Stimulated activated CD4-positive, alpha-beta T cell treated with anti-CD3 and anti-CD28 coated beads, Interleukin-2, amount 100 ng/mL, for 4 hours (primary cell): ENCODE measurements around the gene FAHD2A.
"Not testable (repeated sequence)": the region's sequence is repeated elsewhere in the genome, so short reads cannot be mapped to it uniquely, and the experiment has no call there.

Experiments used
- DNase-seq: peaks from one replicate; pipeline ENCODE4 v3.0.0-alpha.2; 2020; ENCODE audit warnings: low read depth

The FAHD2A gene

GRCh38 chr2:95376311-95377215 lies 25.9 kb upstream of the FAHD2A start:
- no peak for DNase-seq

DNA sequence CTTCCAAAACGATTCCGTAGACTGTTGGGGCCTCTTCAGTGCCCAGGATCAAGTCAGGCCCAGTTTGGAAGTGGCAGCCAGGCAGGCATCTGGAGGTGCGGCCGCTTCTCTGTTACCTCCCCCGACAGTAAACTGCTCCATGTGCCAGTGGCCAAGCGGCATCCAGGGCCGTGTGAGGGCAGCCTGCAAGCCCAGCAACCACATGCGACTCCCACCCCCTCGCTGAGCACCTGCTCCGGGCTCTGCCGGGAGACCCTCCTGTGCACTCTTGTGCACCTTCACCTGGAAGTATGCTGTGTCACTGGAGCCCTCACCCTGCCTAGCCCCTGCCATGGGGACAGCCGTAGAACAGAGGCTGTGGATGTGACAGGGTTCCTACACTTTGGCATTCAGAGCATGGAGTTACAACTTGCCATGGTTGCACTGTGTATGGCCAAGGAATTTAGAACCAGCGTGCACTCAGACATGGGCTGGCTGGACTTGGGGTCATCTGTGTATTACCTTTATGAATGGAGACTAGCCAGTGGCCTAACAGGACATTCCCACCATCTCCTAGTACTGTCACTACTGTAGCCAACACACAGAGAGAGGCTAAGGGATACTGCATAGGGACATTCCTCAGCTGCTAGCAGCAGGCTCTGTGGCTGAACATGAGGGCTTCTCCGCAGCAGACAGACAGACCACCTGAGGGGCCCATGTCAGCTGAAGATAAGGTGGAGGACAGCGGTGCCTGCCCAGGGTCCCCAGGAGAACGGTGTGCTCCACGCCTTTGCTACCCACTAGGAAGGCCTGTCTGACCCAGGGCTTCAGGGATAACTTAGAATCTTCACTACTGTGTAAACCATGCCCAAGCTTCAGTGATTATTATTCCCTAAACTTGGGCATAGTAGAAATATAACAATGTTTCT lies 25.0 kb upstream of the FAHD2A start:
- DNase-seq = no peak

GRCh38 chr2:95378281-95378680 lies 24.2 kb upstream of the FAHD2A start:
- DNase-seq = not testable (repeated sequence)

GRCh38 chr2:95379371-95379831 lies 23.1 kb upstream of the FAHD2A start:
- DNase-seq = no peak

GRCh38 chr2:95380280-95380679 lies 22.2 kb upstream of the FAHD2A start:
- DNase-seq = no peak

DNA sequence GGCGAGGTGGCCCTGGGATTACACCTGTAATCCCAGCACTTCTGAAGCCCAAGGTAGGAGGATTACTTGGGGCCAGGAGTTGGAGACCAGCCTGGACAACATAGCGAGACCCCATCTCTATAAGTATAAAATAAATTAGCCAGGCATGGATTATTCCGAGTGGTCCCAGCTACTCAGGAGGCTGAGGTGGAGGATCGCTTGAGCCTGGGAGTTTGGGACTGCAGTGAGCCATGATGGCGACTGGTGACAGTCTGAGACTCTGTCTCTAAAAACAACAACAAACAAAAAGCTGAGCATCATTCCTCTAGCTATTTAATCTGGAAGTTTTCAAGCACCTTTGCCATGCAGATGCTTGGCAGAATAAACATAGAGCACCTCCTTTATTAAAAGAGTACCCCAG lies 21.8 kb upstream of the FAHD2A start:
- DNase-seq = no peak

DNA sequence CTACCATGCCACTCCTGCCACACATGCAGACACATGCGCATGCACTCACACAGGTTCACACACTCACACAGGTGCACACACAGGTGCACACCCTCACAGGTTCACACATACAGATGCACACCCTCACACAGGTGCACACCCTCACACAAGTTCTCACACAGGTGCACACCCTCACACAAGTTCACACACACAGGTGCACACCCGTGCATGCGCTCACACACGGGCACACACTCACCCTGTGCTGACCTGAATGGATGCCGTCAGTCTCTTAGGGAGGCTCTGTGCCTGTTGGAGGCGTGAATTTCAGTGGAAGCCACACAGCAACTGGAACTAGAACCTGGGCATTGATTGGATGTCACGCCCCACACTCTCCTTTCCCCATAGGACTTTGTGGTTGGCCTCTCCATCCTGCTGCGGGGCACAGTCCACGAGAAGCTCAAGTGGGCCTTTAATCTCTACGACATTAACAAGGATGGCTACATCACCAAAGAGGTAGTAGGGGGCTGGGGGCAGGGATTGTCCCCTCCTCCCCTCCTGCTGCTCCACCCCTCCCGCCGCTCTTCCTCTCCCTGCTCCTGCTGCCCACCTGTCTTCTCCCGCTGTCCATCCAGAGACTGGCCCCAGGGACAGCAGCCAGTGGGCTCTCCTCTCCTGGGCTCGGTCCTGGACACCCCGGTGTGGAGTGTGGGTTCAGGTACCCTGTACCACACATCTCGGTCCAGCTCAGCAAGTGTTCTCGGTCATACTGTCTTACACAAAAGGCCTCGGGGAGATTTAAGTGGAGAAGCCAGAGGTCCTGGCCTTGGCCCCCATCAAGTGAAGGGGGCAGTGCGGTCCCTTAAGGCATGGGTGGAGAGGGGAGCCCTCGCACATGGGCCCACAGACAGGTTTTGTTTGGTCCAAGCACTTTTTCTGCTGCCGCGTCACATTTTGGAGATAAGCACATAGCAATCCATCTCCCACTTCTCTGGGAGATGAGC lies 21.0 kb upstream of the FAHD2A start:
- DNase-seq = no peak

DNA sequence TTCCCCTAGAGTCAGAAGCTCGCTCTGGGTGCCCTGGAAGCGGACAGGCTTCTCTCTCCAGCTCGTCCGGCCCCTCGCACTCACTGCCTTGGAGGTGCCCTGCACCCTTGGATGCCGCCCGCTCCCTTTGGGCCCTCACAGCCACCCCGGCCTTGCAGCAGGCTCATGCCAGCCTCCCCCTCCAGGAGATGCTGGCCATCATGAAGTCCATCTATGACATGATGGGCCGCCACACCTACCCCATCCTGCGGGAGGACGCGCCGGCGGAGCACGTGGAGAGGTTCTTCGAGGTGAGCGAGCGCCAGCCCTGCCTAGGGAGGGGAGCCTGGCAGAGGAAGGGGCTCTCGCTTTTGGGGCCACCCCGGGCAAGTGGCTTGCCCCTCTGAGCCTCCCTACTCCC lies 20.3 kb upstream of the FAHD2A start:
- no peak for DNase-seq

DNA sequence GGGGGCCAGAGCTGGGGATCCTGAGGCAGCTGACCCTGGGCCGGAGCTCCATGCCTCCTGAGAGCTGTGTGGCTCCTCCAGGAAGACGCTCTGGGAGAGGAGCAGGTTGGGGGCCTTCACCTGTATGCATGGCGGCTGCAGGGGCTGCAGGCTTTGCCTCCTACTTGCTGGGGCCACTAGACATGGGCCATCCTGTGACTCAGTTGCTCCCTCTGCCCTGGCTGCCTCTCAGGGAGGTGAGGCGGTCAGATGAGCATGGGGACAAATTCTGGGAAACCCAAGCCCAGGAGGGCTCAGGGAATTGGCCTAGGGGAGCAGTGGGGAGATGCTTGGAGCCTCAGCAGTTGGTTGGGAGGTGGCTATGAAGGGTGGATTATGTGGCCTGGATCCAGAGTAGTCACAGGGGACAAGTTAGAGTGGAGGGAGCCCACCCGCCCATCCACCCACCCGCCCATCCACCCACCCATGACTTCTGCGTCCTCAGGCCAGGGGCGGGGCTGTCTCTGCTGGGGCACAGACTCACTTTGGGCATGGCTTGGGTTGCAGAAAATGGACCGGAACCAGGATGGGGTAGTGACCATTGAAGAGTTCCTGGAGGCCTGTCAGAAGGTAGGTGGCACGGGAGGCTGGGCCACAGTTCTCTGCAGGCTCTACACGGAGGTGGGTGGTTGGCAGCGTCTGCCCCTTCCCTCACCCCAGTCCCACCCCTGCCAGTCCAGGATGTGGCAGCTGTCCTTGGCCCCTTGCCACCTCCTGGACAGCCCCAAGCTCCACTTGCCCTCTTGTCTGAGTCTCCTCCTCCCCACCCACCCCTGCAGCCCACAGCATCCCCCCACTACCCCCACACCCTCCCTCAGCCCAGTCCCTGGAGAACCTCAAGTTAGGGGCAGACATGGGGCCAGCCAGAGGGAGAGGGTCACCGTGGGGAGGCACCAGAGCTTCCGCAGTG lies 19.5 kb upstream of the FAHD2A start:
- DNase-seq = no peak

- DNase-seq = no peak
These were observed 18.9 kb upstream of the FAHD2A start for GRCh38 chr2:95383635-95384027.

DNA sequence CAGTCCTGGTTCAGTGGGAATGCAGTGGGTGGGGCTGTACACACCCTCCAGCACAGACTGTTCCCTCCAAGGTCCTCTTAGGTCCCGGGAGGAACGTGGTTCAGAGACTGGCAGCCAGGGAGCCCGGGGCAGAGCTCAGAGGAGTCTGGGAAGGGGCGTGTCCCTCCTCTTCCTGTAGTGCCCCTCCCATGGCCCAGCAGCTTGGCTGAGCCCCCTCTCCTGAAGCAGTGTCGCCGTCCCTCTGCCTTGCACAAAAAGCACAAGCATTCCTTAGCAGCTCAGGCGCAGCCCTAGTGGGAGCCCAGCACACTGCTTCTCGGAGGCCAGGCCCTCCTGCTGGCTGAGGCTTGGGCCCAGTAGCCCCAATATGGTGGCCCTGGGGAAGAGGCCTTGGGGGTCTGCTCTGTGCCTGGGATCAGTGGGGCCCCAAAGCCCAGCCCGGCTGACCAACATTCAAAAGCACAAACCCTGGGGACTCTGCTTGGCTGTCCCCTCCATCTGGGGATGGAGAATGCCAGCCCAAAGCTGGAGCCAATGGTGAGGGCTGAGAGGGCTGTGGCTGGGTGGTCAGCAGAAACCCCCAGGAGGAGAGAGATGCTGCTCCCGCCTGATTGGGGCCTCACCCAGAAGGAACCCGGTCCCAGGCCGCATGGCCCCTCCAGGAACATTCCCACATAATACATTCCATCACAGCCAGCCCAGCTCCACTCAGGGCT lies 17.5 kb upstream of the FAHD2A start:
- no peak for DNase-seq

DNA sequence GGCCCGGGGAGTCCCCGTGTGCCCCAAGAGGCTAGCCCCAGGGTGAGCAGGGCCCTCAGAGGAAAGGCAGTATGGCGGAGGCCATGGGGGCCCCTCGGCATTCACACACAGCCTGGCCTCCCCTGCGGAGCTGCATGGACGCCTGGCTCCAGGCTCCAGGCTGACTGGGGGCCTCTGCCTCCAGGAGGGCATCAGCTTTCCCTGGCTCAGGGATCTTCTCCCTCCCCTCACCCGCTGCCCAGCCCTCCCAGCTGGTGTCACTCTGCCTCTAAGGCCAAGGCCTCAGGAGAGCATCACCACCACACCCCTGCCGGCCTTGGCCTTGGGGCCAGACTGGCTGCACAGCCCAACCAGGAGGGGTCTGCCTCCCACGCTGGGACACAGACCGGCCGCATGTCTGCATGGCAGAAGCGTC lies 16.9 kb upstream of the FAHD2A start:
- no peak for DNase-seq

DNA sequence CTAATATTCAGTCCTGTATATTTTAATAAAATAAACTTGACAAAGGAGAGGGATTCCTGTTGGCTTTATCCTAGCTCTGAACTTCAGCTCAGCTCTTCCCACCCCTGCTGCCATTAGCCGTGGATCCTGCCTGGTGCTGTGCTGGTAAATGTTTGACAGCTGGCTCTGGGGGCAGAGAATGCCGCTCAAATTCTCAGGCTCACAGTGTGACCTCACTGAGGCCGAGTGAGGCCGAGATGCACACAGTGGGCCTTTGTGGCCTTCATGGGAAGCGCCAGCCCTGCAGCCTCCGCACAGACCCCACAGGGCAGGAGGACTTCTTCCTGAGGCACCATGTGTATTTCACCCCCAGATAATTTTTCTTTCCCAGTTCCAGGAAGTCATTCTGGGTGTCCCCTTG lies 16.5 kb upstream of the FAHD2A start:
- no peak for DNase-seq

GRCh38 chr2:95387358-95387757 lies 15.2 kb upstream of the FAHD2A start:
- no peak for DNase-seq

- no peak for DNase-seq
These were observed 14.3 kb upstream of the FAHD2A start for GRCh38 chr2:95388091-95388692.

DNA sequence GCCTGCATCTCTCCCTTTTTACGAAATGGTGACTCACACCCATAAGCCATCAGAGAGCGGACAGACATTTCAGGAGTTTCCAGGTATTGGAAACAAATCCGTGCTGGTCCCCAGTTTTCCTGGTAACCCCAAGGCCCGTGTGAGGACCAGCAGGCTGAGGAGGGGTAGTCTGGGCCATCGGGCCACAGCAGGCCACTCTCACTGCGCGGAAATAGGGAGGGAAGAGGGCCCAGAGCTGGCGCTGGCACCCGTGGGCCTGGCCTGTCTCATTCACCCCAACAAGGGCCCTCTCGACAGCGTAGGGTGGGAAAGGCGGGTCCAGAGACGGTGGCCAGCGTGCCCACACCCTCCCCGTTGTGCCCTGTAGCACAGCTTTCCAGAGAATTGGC lies 13.7 kb upstream of the FAHD2A start:
- DNase-seq = no peak

DNA sequence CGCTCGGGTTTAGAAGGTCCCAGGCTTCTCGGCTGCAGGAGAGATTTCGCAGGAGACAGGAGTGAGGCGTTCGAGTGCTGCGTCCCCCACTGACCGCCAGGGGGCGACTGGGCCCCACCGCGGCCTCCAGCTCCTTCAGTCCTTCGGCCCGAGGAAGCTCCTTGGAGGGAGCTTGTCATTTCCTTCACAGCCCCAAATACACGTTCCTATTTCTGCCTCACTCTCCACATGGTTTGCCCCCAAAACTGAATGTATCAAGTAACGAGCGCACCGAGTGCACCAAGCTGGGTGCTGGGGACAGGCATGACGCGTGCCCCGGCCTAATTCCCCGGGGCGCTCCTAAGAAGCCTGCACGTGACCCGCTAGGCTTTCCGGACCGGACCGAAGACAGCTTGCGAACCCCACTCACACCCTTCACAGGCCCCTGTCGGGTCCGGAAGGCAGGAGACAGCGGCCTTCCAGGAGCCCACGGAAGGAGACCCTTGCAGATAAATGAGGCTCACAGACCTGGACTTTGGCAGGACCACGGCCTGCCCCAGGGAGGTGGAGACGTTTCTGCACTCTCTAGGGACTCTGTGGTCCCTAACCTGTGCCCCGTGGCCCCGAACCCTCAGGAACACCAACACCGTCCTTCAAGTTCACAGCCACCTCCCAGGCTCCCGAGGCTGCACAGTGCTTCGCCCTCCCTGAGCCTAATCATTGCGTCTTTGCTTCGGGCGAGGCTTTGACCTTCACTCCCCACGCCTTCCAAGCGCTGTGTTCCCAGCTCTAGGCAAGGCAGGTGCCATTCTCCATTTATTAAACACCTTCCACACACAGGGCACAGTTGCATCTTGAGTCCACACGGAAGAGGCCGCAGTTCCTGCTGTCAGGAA lies 13.0 kb upstream of the FAHD2A start:
- DNase-seq = no peak

DNA sequence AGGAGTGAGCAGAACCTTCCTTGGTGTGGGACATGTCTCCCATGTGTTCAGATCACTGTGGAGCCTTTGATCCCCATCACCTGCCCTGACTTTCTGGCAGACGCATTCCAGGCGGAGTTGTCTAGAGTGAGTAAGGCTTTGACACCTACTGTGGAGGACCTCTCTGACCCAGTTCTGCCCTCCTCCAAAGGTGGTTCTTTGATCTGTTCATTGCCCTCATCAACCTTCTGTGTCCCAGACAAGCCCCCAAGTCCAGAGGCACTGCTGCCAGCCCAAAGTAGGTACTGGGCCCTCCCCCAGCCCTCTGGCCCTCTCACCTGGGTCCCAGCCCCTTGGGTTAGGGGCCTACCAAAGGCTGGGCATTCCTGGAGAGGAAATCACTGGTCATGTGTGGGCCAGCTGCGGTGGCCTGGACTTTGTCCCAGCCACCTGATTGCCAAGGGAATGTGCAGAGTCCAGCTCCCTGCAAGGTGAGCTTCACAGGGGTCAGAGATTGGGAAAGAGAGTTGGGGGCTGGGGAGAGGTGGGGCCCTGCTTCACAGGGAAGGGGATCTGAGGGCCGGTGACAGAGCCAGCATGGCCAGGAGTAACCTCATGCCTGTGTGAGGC lies 12.1 kb upstream of the FAHD2A start:
- no peak for DNase-seq
